Daoy (cell line): ENCODE data around the gene ZFP92. TPM values are rescaled to one million over a fixed set of nuclear protein-coding genes. Genes with fewer than 3 reads are reported as not detected.
"Not testable (repeated sequence)": the region's sequence is repeated elsewhere in the genome, so short reads cannot be mapped to it uniquely, and the experiment has no call there.

ENCODE experiments used
- DNase-seq: peaks from one replicate; pipeline ENCODE4 v3.0.0-alpha.2; 2015; ENCODE audit warnings: low read depth
- total RNA-seq: library from RNA; depleted of rRNA; stranded (reverse); fragments of >200 nt; shearing (Covaris generic); gene quantifications from 2 replicates; pipeline ENCODE4 v1.2.3, GENCODE V29; 2014; rRNA removed

ZFP92 gene
- total RNA-seq: 0.80 and 1.1 TPM in 2 replicates

- DNase-seq: peak; percentile 51
Observed at GRCh38 chrX:153411255-153411987, at the start of gene ZFP92. TSS of gene ZFP92 (plus strand) at chrX:153411472. CDS start at chrX:153418323, 6,851 bp downstream.

- no peak for DNase-seq
Observed at GRCh38 chrX:153361781-153362397, 49.4 kb upstream of the ZFP92 start.

- DNase-seq: no peak
Observed at GRCh38 chrX:153365670-153366069, 45.6 kb upstream of the ZFP92 start.

DNA sequence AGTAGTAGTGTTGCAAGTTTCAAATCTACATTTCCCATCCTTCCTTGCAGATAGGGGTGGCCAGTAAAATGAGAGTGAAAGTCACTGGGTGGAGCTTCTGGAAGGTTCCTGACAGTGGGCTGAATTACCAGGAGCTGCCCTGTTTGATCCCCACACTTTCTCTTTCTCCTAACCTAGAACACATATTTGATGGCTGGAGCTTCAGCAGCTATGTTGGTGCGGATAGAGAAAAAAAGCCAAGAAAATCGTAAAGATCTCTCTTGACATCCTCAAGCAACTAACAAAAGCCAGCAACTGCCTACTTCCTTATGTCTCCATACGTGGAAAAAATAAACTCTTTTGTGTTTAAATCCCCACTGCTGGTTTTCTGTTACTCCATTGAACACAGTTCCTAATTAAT is 45.2 kb upstream of the ZFP92 start:
- no peak for DNase-seq

DNA sequence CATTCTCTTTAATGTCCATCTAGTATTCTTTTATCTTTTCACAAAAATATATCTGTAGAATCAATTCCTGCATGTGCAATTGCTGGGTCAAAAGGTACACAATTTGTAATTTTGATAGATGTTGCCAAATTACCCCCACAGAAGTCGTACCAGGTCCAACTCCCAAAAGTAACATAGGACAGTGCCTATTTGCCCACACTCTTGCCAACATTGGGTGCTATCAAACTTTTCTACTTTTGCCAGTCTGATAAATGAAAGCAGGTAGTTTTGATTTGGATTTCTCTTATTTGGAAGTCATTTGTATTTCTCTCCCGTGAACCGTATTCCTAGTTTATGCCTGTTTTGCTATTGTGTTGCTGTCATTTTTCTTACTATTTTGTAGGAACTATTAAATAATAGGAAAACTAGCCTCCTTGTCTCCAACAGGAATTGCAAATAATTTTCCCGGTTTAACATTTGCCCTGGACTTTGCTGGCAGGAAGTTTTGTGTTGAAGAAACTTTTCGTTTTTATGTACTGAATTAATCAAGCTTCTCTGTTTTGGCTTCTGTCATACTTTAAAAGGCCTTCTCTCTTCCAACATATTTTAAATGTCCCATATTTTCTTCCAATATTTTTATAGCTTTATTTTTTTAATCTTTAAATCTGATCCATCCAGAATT is 44.3 kb upstream of the ZFP92 start:
- no peak for DNase-seq

GRCh38 chrX:153370293-153371055 is 40.8 kb upstream of the ZFP92 start:
- DNase-seq: no peak

- DNase-seq: no peak
Observed at GRCh38 chrX:153371256-153371655, 40.0 kb upstream of the ZFP92 start.

DNA sequence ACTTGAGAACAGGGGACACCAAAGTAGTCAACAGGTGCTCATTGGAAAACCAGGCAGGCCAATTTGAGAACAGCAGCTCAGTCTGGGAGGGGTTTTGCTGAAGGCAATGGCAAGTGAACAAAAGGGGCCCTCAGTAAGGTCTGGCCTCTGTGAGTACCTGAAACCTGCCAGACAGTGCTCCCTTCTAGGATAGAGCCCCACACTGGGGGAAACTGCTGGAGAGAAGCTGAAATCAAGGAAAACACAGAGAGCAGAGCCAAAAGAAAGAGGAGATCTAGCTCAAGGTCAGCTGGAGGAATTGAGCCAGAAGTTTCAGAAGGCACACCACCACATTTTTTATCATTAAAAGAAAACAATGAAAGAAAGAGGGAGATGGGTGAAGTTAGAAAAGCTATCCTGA is 38.3 kb upstream of the ZFP92 start:
- no peak for DNase-seq

DNA sequence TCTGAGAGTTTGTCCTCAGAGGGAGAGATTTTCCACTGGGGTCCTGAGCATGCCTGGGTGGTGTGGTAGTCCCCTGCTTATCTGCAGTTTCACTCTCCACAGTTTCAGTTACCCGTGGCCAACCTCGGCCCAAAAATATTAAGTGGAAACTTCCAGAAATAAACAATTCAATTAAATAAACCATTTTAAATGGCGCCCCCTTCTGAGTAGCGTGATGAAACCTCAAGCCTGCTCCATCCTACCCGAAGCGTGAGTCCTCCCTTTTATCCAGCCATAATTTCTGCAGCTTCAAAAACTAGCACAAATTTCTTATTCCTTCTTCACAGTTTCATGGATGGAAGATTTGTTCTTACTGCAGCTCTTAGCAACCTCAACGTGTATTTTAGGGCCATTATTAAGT is 36.8 kb upstream of the ZFP92 start:
- no peak for DNase-seq

DNA sequence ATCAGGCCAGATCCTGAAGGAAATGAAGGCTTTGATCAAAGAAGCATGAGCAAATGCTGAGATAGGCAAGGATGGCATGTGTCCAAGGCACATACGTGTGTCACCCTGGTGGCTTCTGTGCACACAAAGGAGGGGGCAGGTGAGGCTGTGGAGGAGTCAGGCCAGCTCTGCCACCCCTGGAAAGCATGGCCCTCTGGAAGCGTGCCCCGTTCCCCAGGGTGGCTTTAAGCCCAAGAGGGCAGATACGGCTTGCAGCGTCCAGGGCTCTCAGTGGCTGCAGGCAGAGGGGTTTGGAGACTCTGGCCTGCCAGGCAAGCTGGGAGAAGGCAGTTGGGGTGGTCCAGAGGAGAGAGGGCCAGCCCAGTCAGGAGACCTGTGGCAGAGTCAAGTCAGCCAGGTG is 35.7 kb upstream of the ZFP92 start:
- DNase-seq: no peak

DNA sequence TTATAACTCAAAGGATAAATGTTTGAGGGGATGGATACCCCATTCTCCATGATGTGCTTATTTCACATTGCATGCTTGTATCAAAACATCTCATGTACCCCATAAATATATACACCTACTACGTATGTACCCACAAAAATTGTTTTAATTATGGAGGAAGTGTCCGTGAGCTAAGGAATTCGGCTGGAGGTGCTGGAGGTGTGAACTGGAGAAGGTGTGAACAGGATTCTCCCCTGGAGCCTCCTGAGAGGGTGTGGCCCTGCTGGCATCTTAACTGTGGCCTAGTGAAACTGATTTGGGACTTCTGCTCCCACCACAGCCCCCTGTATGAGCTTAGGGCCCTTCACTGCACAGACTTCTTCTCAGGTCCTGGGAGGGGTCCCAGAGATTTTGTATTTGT is 33.5 kb upstream of the ZFP92 start:
- DNase-seq: no peak

DNA sequence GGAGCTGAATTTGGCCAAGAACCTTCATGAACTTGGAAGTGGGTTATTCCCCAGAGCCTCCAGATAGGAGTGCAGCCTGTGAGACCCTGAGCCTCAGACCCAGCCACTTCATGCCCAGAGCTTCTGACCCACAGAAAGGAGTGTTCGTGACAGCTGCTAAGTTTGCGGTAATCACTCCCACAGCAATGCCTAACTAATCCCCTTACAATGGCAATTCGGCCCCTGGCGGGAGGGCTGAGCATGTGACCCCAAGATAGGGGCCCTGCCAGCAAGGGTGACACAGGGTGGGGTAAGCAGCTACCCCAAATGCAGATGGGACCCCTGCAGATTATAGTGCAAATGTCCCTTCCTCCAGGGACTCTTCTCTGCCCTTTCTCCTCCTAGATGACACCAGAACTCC is 32.7 kb upstream of the ZFP92 start:
- DNase-seq: no peak

- no peak for DNase-seq
Observed at GRCh38 chrX:153379508-153379907, 31.8 kb upstream of the ZFP92 start.

- no peak for DNase-seq
Observed at GRCh38 chrX:153379971-153380581, 31.2 kb upstream of the ZFP92 start.

GRCh38 chrX:153380691-153381090 is 30.6 kb upstream of the ZFP92 start:
- no peak for DNase-seq

- DNase-seq: peak; percentile 20
Observed at GRCh38 chrX:153381684-153382532, 29.4 kb upstream of the ZFP92 start.

- no peak for DNase-seq
Observed at GRCh38 chrX:153382563-153383482, 28.4 kb upstream of the ZFP92 start.

GRCh38 chrX:153384390-153384789 is 26.9 kb upstream of the ZFP92 start:
- no peak for DNase-seq

GRCh38 chrX:153384973-153385372 is 26.3 kb upstream of the ZFP92 start:
- not testable (repeated sequence) for DNase-seq

- DNase-seq: no peak
Observed at GRCh38 chrX:153386097-153386496, 25.2 kb upstream of the ZFP92 start.
